AG04449 (cell line): ENCODE results near the gene GPR108.
"Not testable (repeated sequence)": the region's sequence is repeated elsewhere in the genome, so short reads cannot be mapped to it uniquely, and the experiment has no call there.

Source experiments
- CTCF ChIA-PET: fragments of 350-600 bp; formaldehyde crosslinking; extraction: SDS; loops from one replicate; lab custom pipeline; 2021; ENCODE audit warnings: antibody characterized with exemption; lab: Yijun Ruan, JAX
- POLR2A ChIA-PET: fragments of 400-600, 350-600 bp; formaldehyde crosslinking; extraction: SDS; loops from one replicate; lab custom pipeline; 2020; ENCODE audit warnings: antibody characterized with exemption, inconsistent platforms; lab: Yijun Ruan, JAX
- DNase-seq: peaks from one replicate; pipeline ENCODE4 v3.0.0-alpha.2; 2010; ENCODE audit warnings: low read depth, low spot score
- H3K4me3 ChIP-seq: 2 replicates; pipeline ENCODE4 v1.5.1; 2011; ENCODE audit warnings: low read depth, mild to moderate bottlenecking, control low read depth, low read length
- CTCF ChIP-seq: IDR thresholded peaks from one replicate; pipeline ENCODE4 v1.5.1; 2011; ENCODE audit warnings: mild to moderate bottlenecking, moderate library complexity, low read length, control low read depth, inconsistent platforms; ENCODE audit not compliant: insufficient read depth; ENCODE audit errors: missing control alignments

GPR108 gene

GRCh38 chr19:6774821-6775707 lies 37.7 kb upstream of the GPR108 start:
- ChIA-PET CTCF (no interaction called here), POLR2A (no interaction called here)
- H3K4me3 ChIP-seq, result no peak overlapping the region
- no peak for TF ChIP-seq CTCF
- DNase-seq, result no peak

GRCh38 chr19:6773323-6773931 lies 36.0 kb upstream of the GPR108 start:
- DNase-seq, result no peak
- ChIA-PET POLR2A (no interaction called here), CTCF (interaction anchor here (1.1 kb wide), 1 partner anchor 647 kb away, joined by 3 read pairs; no protein-coding TSS in a partner anchor)

GRCh38 chr19:6772866-6773322 lies 35.5 kb upstream of the GPR108 start:
- DNase-seq, result no peak
- CTCF ChIA-PET, result no interaction called here
- no peak overlapping the region for H3K4me3 ChIP-seq
- POLR2A ChIA-PET, result no interaction called here
- TF ChIP-seq CTCF, result no peak

More at GRCh38 chr19:6773323-6773931, 36.0 kb upstream of the GPR108 start:
- TF ChIP-seq CTCF, result no peak
- H3K4me3 ChIP-seq, result no peak overlapping the region

- TF ChIP-seq CTCF, result no peak
- no peak for DNase-seq
- no peak within 1 kb of the TSS for H3K4me3 ChIP-seq
- ChIA-PET POLR2A (interaction anchor here (0.7 kb wide), 1 partner anchor 29 kb away, joined by 4 read pairs; no protein-coding TSS in a partner anchor), CTCF (no interaction called here)
These were observed 34.9 kb upstream of the GPR108 start, which contains the start of gene VAV1 for GRCh38 chr19:6772028-6772865. TSS of gene VAV1 (plus strand) at chr19:6772708. CDS start at chr19:6772808, 100 bp downstream.

- H3K4me3 ChIP-seq, DNase-seq, CTCF ChIA-PET: not testable (repeated sequence)
- POLR2A ChIA-PET, result interaction anchor here (0.7 kb wide), 1 partner anchor 28 kb away, joined by 4 read pairs; no protein-coding TSS in a partner anchor
These were observed 34.3 kb upstream of the GPR108 start for GRCh38 chr19:6771648-6772027.

- no peak for TF ChIP-seq CTCF
- ChIA-PET CTCF (interaction anchor here (1.9 kb wide), 2 partner anchors 31 to 93 kb away, joined by 5 to 6 read pairs; no protein-coding TSS in a partner anchor), POLR2A (no interaction called here)
- H3K4me3 ChIP-seq, result no peak overlapping the region
- DNase-seq, result no peak
These were observed 31.7 kb upstream of the GPR108 start for GRCh38 chr19:6769006-6769619.
